A549 treated with Hydrocortisone at 1 μM for 4 hours (cell line): ENCODE results near the gene NIFK. TPM values are rescaled to one million over a fixed set of nuclear protein-coding genes. Genes with fewer than 3 reads are reported as not detected.

Experiments
- total RNA-seq: library from RNA; stranded (reverse); fragments of 200-300 nt; extraction: Qiagen RNA extraction; gene quantifications from 5 replicates; pipeline ENCODE4 v1.2.3, GENCODE V29; 2022

Gene NIFK
- 62.4 to 79.1 TPM (median 65.8 TPM) in 5 replicates for total RNA-seq

DNA sequence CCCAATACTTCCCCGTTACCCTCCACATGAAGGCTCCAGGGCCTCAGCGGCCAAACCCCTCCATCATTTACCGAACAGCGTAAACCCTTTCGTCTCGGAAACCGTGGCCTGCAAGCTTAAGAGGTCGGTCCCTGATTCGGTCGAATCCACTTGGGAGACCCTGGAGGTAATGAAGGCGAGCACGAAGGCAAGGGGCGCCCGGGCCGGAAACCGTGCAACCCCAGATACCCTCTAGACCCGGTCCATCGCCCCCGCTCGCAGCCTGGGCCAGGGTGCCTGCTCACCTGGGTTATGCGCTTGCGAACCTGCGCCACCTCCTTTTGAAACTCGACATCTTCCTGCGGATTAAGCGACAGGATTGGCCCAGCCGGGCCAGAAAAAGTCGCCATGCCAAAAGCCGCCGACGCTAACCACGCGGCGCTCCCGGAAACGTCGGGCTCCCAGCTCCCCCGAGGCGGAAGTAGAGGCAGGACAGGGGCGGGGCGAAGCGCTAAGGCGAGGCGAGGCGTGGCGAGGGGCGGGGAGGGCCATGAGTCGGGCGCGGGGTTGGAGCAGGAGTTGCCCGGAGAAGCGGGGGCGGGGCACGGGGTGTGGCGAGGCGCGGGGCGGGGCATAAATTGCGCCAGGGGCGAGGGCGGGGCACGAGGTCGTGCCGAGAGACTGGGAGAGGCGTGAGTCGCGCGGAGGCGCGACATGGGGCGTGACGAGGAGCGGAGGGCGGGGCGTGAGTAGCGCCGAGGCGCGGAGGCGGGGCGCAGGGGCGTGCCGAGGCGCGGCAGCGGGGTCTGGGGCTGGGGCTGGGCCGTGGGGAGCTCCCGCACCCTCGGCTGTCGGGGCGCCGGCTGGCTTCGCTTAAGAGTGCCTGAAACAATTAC lies at the start of gene NIFK:
Gene NIFK (minus strand): TSS at position 414 of the 875 bp plus-strand sequence. CDS start 25 bp downstream, at position 389.

GRCh38 chr2:121755237-121756111 lies 18.8 kb upstream of the NIFK start, which contains the start of gene TSN:
TSN (plus strand) TSS chr2:121755651; CDS start chr2:121755780, 129 bp downstream.

Other genes starting within 250 kb of the NIFK start
- gene RNU4ATAC, start 206.0 kb downstream of the NIFK start, total RNA-seq = not detected in 5 replicates
- gene CLASP1, start 87.4 kb downstream of the NIFK start, total RNA-seq = 15.9 to 27.1 TPM (median 20.0 TPM) in 5 replicates
- gene TSN, start 18.8 kb upstream of the NIFK start, total RNA-seq = 56.8 to 66.7 TPM (median 59.6 TPM) in 5 replicates